Neutrophil (primary cell): Measurements from ENCODE around the gene STT3B.

Experiments
- H3K27ac ChIP-seq: fragments of 200-600 bp; sonication (generic); 2 replicates; pipeline ENCODE4 v1.5.1; 2016; ENCODE audit warnings: mild to moderate bottlenecking, moderate library complexity
- H3K27me3 ChIP-seq: fragments of 200-600 bp; sonication (generic); 2 replicates; pipeline ENCODE4 v1.6.0; 2016; ENCODE audit warnings: mild to moderate bottlenecking
- H3K36me3 ChIP-seq: fragments of 200-600 bp; sonication (generic); 2 replicates; pipeline ENCODE4 v1.5.1; 2017
- H3K4me1 ChIP-seq, 2 experiments: fragments of 200-600 bp in 1 of 2; sonication (generic) in 1 of 2; 1 replicate in 1 of 2; 2 replicates in 1 of 2; pipeline versions ENCODE4 v1.5.1 to v1.6.1; 2013 to 2016; ENCODE audit warnings: low read depth in 1 of 2, low read length in 1 of 2, mild to moderate bottlenecking in 1 of 2, moderate library complexity in 1 of 2; ENCODE audit not compliant: control insufficient read depth in 1 of 2, insufficient read depth in 1 of 2
- H3K4me3 ChIP-seq, 2 experiments: fragments of 200-600 bp in 1 of 2; sonication (generic) in 1 of 2; 1 replicate in 1 of 2; 2 replicates in 1 of 2; pipeline ENCODE4 v1.5.1; 2013 to 2016; ENCODE audit warnings: low read depth in 1 of 2, low read length in 1 of 2, mild to moderate bottlenecking in 1 of 2, moderate library complexity in 1 of 2
- H3K9me3 ChIP-seq: fragments of 200-600 bp; sonication (generic); 2 replicates; pipeline ENCODE4 v1.5.1; 2016
- CTCF ChIP-seq: fragments of 200-600 bp; sonication (generic); IDR thresholded peaks from 2 replicates; pipeline ENCODE4 v1.5.1; 2016; ENCODE audit warnings: antibody characterized with exemption

Gene STT3B

GRCh38 chr3:31530039-31530959, 2.4 kb upstream of the STT3B start:
- Histone ChIP-seq H3K27me3 (no peaks in the 10 kb centered on the region), H3K4me3 (peak overlapping the region; percentile 95 to 96), H3K9me3 (no peaks in the 10 kb centered on the region), H3K4me1 (peaks cover 28 to 34% of the 10 kb centered on the region in 2 experiments), H3K36me3 (no peaks in the 10 kb centered on the region), H3K27ac (peak overlapping the region; percentile 93)
- no peak for TF ChIP-seq CTCF

- Histone ChIP-seq H3K36me3 (no peaks in the 10 kb centered on the region), H3K27ac (peak overlapping the region; percentile 93), H3K4me3 (peak overlapping the region; percentile 95 to 96), H3K9me3 (no peaks in the 10 kb centered on the region), H3K27me3 (no peaks in the 10 kb centered on the region), H3K4me1 (peaks cover 35 to 40% of the 10 kb centered on the region in 2 experiments)
- no peak for TF ChIP-seq CTCF
Measured at GRCh38 chr3:31530960-31531335, 1.8 kb upstream of the STT3B start.

GRCh38 chr3:31531452-31531991, 1.2 kb upstream of the STT3B start:
- Histone ChIP-seq H3K9me3 (no peaks in the 10 kb centered on the region), H3K4me1 (peaks cover 40 to 46% of the 10 kb centered on the region in 2 experiments)
- no peak for TF ChIP-seq CTCF

GRCh38 chr3:31531992-31532586, 636 bp upstream of the STT3B start:
- Histone ChIP-seq H3K4me3 (peak overlapping the region; percentile 95 to 96), H3K4me1 (peaks cover 46 to 52% of the 10 kb centered on the region in 2 experiments), H3K36me3 (no peaks in the 10 kb centered on the region), H3K27ac (peak overlapping the region; percentile 93), H3K27me3 (no peaks in the 10 kb centered on the region), H3K9me3 (no peaks in the 10 kb centered on the region)
- peak; percentile 47 for TF ChIP-seq CTCF

More at GRCh38 chr3:31531452-31531991, 1.2 kb upstream of the STT3B start:
- H3K27me3 ChIP-seq, result no peaks in the 10 kb centered on the region
- peak overlapping the region; percentile 93 for H3K27ac ChIP-seq
- H3K36me3 ChIP-seq, result no peaks in the 10 kb centered on the region
- peak overlapping the region; percentile 95 to 96 for H3K4me3 ChIP-seq

- Histone ChIP-seq H3K36me3 (no peaks in the 10 kb centered on the region), H3K9me3 (no peaks in the 10 kb centered on the region), H3K27me3 (no peaks in the 10 kb centered on the region), H3K27ac (peak overlapping the region; percentile 93), H3K4me3 (peak overlapping the region; percentile 95 to 96), H3K4me1 (peaks cover 51 to 52% of the 10 kb centered on the region in 2 experiments)
- TF ChIP-seq CTCF, result no peak
Measured at GRCh38 chr3:31533169-31534064, 692 bp downstream of the STT3B start.
